IPS-18a (cell line): ENCODE results near the gene ARNT2.

Experiments used
- H3K27ac ChIP-seq: one replicate; pipeline ENCODE4 v1.5.1; 2013; ENCODE audit warnings: low read length
- H3K27me3 ChIP-seq: one replicate; pipeline ENCODE4 v1.6.1; 2013; ENCODE audit warnings: mild to moderate bottlenecking, low read length; ENCODE audit not compliant: control insufficient read depth, insufficient read depth
- H3K36me3 ChIP-seq: one replicate; pipeline ENCODE4 v1.6.1; 2013; ENCODE audit warnings: low read depth, low read length; ENCODE audit not compliant: control insufficient read depth
- H3K4me1 ChIP-seq: one replicate; pipeline ENCODE4 v1.6.1; 2013; ENCODE audit warnings: low read depth, low read length; ENCODE audit not compliant: control insufficient read depth
- H3K4me3 ChIP-seq: one replicate; pipeline ENCODE4 v1.5.1; 2013; ENCODE audit warnings: low read length
- H3K9ac ChIP-seq: one replicate; pipeline ENCODE4 v1.6.1; 2013; ENCODE audit warnings: mild to moderate bottlenecking, low read length, moderate library complexity
- H3K9me3 ChIP-seq: one replicate; pipeline ENCODE4 v1.6.1; 2013; ENCODE audit warnings: low read depth, low read length; ENCODE audit not compliant: control insufficient read depth

ARNT2 gene

GRCh38 chr15:80496096-80496495, 91.9 kb downstream of the ARNT2 start:
- Histone ChIP-seq H3K4me3 (no peak overlapping the region), H3K27ac (no peak overlapping the region), H3K36me3 (no peaks in the 10 kb centered on the region), H3K4me1 (peaks cover 11% of the 10 kb centered on the region), H3K27me3 (no peaks in the 10 kb centered on the region), H3K9ac (no peak overlapping the region), H3K9me3 (no peaks in the 10 kb centered on the region)

GRCh38 chr15:80497221-80497620, 93.0 kb downstream of the ARNT2 start:
- no peaks in the 10 kb centered on the region for H3K9me3 ChIP-seq
- peaks cover 11% of the 10 kb centered on the region for H3K4me1 ChIP-seq
- no peak overlapping the region for H3K4me3 ChIP-seq
- H3K27ac ChIP-seq: no peak overlapping the region
- H3K27me3 ChIP-seq: no peaks in the 10 kb centered on the region
- H3K36me3 ChIP-seq: no peaks in the 10 kb centered on the region
- no peak overlapping the region for H3K9ac ChIP-seq

- Histone ChIP-seq H3K9ac (no peak overlapping the region), H3K27me3 (no peaks in the 10 kb centered on the region), H3K9me3 (no peaks in the 10 kb centered on the region), H3K4me3 (no peak overlapping the region), H3K27ac (no peak overlapping the region), H3K36me3 (no peaks in the 10 kb centered on the region), H3K4me1 (peaks cover 11% of the 10 kb centered on the region)
Measured at GRCh38 chr15:80498652-80499051, 94.5 kb downstream of the ARNT2 start.

- Histone ChIP-seq H3K9ac (no peak overlapping the region), H3K9me3 (no peaks in the 10 kb centered on the region), H3K36me3 (no peaks in the 10 kb centered on the region), H3K27me3 (no peaks in the 10 kb centered on the region), H3K4me3 (no peak overlapping the region), H3K27ac (no peak overlapping the region), H3K4me1 (peaks cover 1% of the 10 kb centered on the region)
Measured at GRCh38 chr15:80500021-80500420, 95.8 kb downstream of the ARNT2 start.

GRCh38 chr15:80501476-80501875, 97.3 kb downstream of the ARNT2 start:
- Histone ChIP-seq H3K4me3 (no peak overlapping the region), H3K27me3 (no peaks in the 10 kb centered on the region), H3K4me1 (no peaks in the 10 kb centered on the region), H3K36me3 (no peaks in the 10 kb centered on the region), H3K9me3 (no peaks in the 10 kb centered on the region), H3K27ac (no peak overlapping the region), H3K9ac (no peak overlapping the region)

- Histone ChIP-seq H3K27me3 (no peaks in the 10 kb centered on the region), H3K36me3 (no peaks in the 10 kb centered on the region), H3K27ac (no peak overlapping the region), H3K9me3 (no peaks in the 10 kb centered on the region), H3K4me1 (no peaks in the 10 kb centered on the region), H3K9ac (no peak overlapping the region), H3K4me3 (no peak overlapping the region)
Measured at GRCh38 chr15:80502782-80503181, 98.6 kb downstream of the ARNT2 start.

- Histone ChIP-seq H3K27me3 (no peaks in the 10 kb centered on the region), H3K9ac (no peak overlapping the region), H3K9me3 (no peaks in the 10 kb centered on the region), H3K27ac (no peak overlapping the region), H3K36me3 (no peaks in the 10 kb centered on the region), H3K4me3 (no peak overlapping the region), H3K4me1 (no peaks in the 10 kb centered on the region)
Measured at GRCh38 chr15:80503319-80503952, 99.3 kb downstream of the ARNT2 start.

GRCh38 chr15:80504931-80505330, 100.7 kb downstream of the ARNT2 start:
- H3K4me3 ChIP-seq: no peak overlapping the region
- H3K27ac ChIP-seq: no peak overlapping the region
- H3K4me1 ChIP-seq: no peaks in the 10 kb centered on the region
- H3K27me3 ChIP-seq: no peaks in the 10 kb centered on the region
- no peaks in the 10 kb centered on the region for H3K36me3 ChIP-seq
- H3K9ac ChIP-seq: no peak overlapping the region
- H3K9me3 ChIP-seq: no peaks in the 10 kb centered on the region

GRCh38 chr15:80506286-80506893, 102.2 kb downstream of the ARNT2 start:
- Histone ChIP-seq H3K36me3 (no peaks in the 10 kb centered on the region), H3K27me3 (no peaks in the 10 kb centered on the region), H3K4me3 (no peak overlapping the region), H3K9ac (no peak overlapping the region), H3K27ac (no peak overlapping the region), H3K4me1 (no peaks in the 10 kb centered on the region), H3K9me3 (no peaks in the 10 kb centered on the region)

- Histone ChIP-seq H3K4me3 (no peak overlapping the region), H3K36me3 (no peaks in the 10 kb centered on the region), H3K9me3 (no peaks in the 10 kb centered on the region), H3K4me1 (no peaks in the 10 kb centered on the region), H3K27me3 (no peaks in the 10 kb centered on the region), H3K9ac (no peak overlapping the region), H3K27ac (no peak overlapping the region)
Measured at GRCh38 chr15:80507131-80507530, 102.9 kb downstream of the ARNT2 start.

GRCh38 chr15:80507638-80508316, 103.6 kb downstream of the ARNT2 start:
- Histone ChIP-seq H3K36me3 (no peaks in the 10 kb centered on the region), H3K9ac (no peak overlapping the region), H3K27me3 (no peaks in the 10 kb centered on the region), H3K9me3 (no peaks in the 10 kb centered on the region), H3K4me1 (no peaks in the 10 kb centered on the region), H3K4me3 (no peak overlapping the region), H3K27ac (no peak overlapping the region)

- no peaks in the 10 kb centered on the region for H3K4me1 ChIP-seq
- H3K27me3 ChIP-seq: no peaks in the 10 kb centered on the region
- no peaks in the 10 kb centered on the region for H3K36me3 ChIP-seq
- H3K27ac ChIP-seq: no peak overlapping the region
- H3K9me3 ChIP-seq: no peaks in the 10 kb centered on the region
- no peak overlapping the region for H3K9ac ChIP-seq
- no peak overlapping the region for H3K4me3 ChIP-seq
Measured at GRCh38 chr15:80508783-80509182, 104.6 kb downstream of the ARNT2 start.
